Measurements from ENCODE around the gene BCKDHB. TPM values are rescaled to one million over a fixed set of nuclear protein-coding genes. Genes with fewer than 3 reads are reported as not detected.

Gene BCKDHB
- polyA plus RNA-seq, 1 of the 3 experiments (the other 2 are of a cell fraction) = 19.9 TPM

GRCh38 chr6:80363501-80364122 is 257.1 kb downstream of the BCKDHB start:
- Histone ChIP-seq H3K9ac (no peak overlapping the region), H3K9me3 (no peaks in the 10 kb centered on the region), H3K27ac (ENCODE audit: low read depth in 2 of 2, low read length in 1 of 2) (no peak overlapping the region), H3K79me2 (ENCODE audit: insufficient read depth) (no peaks in the 10 kb centered on the region), H3K9me2 (no peaks in the 10 kb centered on the region), H4K20me1 (ENCODE audit: insufficient read depth) (no peaks in the 10 kb centered on the region), H3K27me3 (ENCODE audit: insufficient read depth) (no peaks in the 10 kb centered on the region), H3F3A (replicated peaks; ENCODE audit: insufficient read depth) (no peaks in the 10 kb centered on the region), H3K4me1 (ENCODE audit: control insufficient read depth in 1 of 2, insufficient read depth in 2 of 2, low read depth in 1 of 2, low read length in 1 of 2) (peaks cover 0 to 3% of the 10 kb centered on the region in 2 experiments; a peak in 2 of 4 replicates), H2AFZ (ENCODE audit: low read depth) (no peak overlapping the region), H3K4me2 (no peak overlapping the region), H3K36me3 (replicated peaks in 1 of 2; ENCODE audit: control insufficient read depth in 1 of 2, insufficient read depth in 2 of 2, low read length in 1 of 2) (no peaks in the 10 kb centered on the region), H3K4me3 (ENCODE audit: low read depth in 2 of 2, low read length in 1 of 2) (no peak overlapping the region)
- POLR2A ChIA-PET = no interaction called here
- TF ChIP-seq RCOR1 (IDR thresholded peaks at IDR 0.05; ENCODE audit: low read length) (no peak), SIN3A (IDR thresholded peaks at IDR 0.05; ENCODE audit: borderline replicate concordance, low read depth, low read length) (no peak), NFIC (IDR thresholded peaks at IDR 0.05; ENCODE audit: borderline replicate concordance) (no peak), ZBTB33 (IDR thresholded peaks at IDR 0.05; ENCODE audit: borderline replicate concordance, low read depth) (no peak), TAF1 (IDR thresholded peaks at IDR 0.05; ENCODE audit: borderline replicate concordance, low read depth, low read length) (no peak), MAX (IDR thresholded peaks at IDR 0.05; ENCODE audit: low read depth) (no peak), FOXJ3 (CRISPR knock-in tag; IDR thresholded peaks at IDR 0.05) (no peak), RXRA (IDR thresholded peaks at IDR 0.05; ENCODE audit: borderline replicate concordance, low read depth) (no peak), SMC3 (IDR thresholded peaks at IDR 0.05; ENCODE audit: low read depth, low read length) (no peak), USF1 (IDR thresholded peaks at IDR 0.05; ENCODE audit: borderline replicate concordance, low read depth) (no peak), MEF2A (IDR thresholded peaks at IDR 0.05; ENCODE audit: borderline replicate concordance, low read depth) (no peak), PBX3 (IDR thresholded peaks at IDR 0.05) (no peak), CTCF (IDR thresholded peaks at IDR 0.05) (no peak), MXI1 (IDR thresholded peaks at IDR 0.05; ENCODE audit: low read depth, low read length) (no peak)
- 92% methylated on average over 3 of the region's 3 CpGs for WGBS (ENCODE audit: low lambda C conversion rate)
- DNase-seq = no peak
- CTCF ChIA-PET = no interaction called here

Measured in SK-N-SH (cell line).